Middle frontal gyrus (tissue), 1 donor: ENCODE data around the gene CRYM.
"Not testable (repeated sequence)": the region's sequence is repeated elsewhere in the genome, so short reads cannot be mapped to it uniquely, and the experiment has no call there.

Source experiments
- DNase-seq: peaks from one replicate; pipeline ENCODE4 v3.0.0-alpha.2; 2015; ENCODE audit warnings: low spot score; ENCODE audit errors: extremely low spot score

Gene CRYM

DNA sequence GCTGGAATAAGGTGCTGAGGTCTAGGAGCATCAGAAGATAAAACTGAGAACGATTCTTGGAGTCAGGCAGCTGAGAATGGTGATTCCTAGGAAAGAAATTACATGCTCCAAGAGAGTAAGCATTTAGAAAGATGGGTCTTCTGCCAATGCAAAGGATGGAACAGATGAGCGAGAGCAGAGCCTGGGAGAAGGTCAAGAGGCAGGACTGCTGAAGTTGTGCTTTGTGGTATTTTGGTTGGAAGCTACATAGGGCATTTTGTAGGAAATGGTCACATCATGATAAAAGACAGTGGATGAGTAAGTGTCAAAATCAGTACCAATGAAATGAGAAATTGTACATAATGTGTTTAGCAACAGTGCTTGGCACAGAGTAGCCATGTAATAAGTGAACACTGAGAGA is 1.4 kb upstream of the CRYM start:
- DNase-seq = no peak

DNA sequence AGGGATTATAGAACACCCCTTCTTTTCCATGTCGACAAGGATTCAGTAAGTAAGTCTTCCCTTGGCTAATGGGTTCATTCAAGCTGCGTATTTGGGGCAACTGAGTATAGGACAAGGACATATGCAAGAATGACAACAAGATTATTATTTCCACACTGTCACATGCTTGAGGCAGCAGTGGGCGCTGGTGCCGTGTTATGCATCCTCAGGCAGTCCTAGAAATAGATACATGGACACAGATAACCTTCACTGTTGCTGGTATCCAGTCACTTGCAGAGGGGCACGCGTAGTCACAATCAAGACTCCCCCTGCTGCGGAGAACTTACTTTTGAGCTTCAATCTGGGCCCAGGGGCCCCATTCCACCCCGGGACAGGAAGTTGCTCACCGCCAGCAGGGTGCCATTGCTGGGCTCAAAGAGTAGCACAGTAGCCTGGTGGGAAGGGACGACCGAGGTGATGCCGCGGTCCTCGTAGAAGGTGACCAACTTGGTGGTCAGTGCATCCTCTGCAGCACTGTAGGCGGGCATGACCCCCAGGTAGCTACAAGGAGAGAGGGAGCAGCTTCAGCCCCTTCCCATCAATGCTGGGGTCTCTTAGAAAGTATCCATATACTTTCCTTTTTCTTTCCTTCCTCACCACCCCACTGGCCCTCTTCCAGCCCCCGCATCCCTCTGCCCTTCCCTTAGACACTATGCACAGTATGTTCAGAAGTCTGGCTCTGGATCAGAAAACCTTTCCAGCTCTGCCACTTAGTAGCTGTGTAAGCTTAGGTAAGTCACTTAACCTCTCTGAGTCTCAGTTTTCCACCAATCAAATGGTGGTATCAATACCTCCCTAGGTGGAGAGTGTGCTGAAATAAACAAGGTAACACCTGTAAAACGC is 804 bp downstream of the CRYM start:
- no peak for DNase-seq

DNA sequence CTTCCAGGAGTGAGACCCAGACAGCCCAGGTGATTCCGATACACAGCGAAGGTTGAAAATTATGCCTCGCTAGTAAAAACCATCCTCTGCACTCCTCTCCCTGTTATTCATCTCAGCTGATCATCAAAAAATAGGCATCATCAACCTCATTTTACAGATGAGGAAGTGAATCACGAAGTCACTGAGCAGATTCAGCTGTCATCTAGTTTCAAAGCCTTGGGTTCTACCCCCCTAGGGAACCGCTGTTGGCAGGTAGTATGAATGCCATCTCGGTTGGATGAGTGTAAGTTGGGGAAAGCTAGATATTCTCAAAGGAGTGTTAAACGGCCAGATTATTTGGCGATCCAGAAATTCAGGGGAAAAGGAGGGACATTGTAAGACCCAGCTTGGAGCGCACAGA is 2.0 kb downstream of the CRYM start:
- DNase-seq = no peak

DNA sequence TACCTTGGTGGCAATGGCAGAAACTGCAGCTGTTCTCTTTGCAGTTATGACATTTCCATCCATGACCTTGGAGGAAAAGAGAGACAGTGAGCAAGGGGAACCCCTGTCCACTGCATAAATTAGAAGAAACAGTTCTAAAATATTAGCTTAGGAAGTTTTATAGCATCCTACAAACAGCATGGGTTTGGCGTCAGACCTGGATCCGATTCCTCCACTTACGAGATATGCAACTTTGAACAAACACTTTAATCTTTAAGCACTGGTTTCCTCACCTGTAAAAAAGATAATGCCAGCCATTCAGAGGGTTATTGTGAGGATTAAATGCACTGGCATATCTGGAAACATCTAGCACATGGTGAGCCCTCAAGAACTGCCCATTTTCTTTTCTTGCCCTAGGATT is 2.6 kb downstream of the CRYM start:
- no peak for DNase-seq

DNA sequence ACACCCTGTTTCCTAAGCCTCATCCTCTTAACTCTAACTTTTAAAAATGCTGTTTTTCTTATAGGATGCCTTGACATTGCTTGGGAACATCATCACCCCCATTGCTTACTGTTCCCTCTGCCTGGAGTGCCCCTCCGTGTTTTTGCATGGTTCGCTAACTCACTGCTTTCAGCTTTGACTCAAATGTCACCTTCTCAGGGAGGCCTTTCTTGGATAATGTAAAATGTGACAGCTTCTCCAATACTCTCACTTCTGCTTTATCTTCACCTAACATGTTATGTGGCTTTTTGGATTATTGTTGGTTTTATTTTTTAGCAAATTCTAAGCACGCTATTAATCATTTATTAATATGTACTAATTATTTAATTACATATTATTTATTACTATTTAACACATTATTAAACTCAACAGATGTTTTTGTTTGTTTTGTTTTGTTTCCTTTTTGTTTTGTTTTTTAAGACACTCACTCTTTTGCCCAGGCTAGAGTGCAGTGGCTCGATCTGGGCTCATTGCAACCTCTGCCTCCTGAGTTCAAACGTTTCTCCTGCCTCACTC is 3.8 kb downstream of the CRYM start:
- DNase-seq = no peak

DNA sequence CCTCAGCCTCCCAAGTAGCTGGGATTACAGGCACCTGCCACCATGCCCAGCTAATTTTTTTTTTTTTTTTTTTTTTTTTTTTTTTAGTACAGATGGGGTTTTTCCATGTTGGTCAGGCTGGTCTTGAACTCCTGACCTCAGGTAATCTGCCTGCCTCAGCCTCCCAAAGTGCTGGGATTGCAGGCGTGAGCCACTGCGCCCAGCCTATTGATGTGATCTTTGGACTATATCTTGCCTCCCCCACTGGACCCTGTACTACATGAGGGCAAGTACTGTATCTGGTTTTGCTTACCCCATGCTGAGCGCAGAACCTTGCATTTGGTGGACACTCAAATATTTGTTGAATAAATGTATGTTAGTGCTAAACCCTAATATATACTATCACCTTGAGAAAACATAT is 5.3 kb downstream of the CRYM start:
- DNase-seq = not testable (repeated sequence)

DNA sequence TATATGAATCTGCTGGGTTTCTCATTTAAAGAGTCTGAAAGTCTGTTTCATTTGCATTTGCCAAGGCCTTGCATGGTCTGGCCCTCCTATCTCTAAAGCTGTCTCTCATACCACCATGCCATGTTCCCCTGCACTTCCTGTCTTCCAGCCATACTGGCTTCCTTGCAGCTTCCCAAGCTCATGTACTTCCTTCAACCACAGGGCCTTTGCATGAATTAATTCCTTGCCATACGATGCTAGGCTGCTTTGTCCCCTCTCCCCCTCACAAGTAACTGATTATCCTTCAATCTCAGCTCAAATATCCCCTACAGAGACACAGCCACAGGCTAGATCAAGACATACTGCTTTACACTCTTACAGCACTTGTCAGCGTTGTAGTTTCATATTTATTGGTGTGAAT is 5.8 kb downstream of the CRYM start:
- no peak for DNase-seq

DNA sequence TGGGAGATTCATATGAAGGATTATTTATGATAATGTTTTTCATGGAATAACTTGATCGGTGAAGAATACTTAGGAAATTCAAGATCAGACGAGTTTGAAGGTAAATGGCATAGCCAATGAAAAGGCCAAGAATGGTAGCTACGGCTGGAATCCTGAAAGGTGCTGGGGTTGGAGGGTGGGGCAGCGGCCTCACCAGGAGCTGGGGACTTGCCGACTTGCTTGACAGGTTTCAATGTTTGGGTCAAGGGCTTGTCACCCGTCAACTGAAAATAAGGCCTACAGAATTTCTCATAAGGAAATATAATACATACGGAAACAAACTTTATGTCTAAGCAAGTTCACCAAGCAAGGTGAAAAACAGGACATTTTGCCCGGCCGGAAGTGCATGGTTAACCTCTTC is 9.9 kb downstream of the CRYM start:
- DNase-seq = no peak

DNA sequence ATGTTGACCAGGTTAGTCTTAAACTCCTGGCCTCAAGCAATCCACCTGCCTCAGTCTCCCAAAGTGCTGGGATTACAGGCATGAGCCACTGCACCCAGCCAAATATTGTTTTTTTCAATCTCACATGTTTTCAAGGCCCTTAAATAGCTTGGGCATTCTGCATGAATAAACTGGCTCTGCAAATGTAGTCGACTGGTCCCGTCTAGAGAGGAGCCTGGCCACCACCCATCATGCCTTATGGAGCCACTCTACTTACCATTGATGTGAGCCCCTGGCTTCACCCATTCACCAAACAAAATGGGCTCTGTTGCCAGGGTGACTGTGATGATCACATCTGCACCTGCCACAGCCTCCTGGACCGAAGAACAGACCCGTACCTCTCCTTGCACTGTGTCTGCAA is 10.8 kb downstream of the CRYM start:
- DNase-seq = no peak

DNA sequence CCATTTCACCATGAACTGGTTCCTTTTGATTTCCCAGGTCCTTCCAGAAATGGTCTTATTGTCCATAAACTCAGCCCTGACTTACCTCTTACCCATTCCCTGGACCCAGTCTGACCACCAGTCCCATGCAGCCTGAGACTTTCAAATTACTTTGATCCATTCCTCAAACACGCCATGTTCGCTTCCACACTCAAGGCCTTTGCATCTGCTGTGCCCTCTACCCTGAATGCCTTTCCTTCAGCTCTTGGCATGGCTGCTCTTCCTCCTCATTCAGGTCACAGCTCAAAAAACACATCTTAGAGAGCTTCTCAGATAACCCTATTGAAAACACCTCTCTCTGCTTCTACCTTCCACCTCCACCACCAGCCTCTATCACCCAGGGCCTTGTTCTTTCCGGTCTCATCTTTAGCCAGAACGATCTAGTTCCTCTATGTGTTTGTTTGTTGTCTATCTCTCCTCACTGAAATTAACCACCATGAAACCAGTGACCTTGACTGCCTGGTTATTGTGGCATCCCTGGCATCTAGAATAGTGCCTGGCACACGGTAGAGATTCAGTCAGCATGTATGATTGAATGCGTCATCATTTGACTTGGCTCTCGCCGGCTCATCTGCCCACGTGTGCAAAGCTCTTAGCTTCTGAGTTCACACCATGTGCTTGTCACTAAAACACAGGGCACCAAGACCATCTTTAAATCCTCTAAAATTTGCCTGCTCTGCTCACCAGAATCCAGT is 12.8 kb downstream of the CRYM start:
- DNase-seq = no peak

DNA sequence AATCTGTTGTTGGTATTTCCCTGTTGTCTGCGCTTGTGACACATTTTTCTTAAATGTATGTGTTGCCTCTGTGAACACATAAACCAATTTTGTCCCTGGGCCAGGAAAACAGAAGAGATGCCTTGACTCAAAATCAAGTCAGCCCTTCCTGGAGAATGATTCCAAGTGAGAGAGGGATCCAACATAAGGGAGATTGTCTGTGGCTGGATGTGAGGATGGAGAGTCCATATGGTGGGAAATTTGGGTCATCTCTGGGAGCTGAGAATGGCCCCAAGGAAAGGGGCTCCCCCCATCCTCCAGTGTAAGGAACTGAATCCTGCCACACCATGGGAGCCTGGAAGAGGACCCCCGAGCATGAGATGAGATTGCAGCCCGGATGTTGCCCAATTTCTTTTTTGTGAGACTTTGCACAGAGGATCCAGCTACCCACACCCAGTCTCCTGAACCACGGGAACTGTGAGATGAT is 13.5 kb downstream of the CRYM start:
- DNase-seq = no peak

DNA sequence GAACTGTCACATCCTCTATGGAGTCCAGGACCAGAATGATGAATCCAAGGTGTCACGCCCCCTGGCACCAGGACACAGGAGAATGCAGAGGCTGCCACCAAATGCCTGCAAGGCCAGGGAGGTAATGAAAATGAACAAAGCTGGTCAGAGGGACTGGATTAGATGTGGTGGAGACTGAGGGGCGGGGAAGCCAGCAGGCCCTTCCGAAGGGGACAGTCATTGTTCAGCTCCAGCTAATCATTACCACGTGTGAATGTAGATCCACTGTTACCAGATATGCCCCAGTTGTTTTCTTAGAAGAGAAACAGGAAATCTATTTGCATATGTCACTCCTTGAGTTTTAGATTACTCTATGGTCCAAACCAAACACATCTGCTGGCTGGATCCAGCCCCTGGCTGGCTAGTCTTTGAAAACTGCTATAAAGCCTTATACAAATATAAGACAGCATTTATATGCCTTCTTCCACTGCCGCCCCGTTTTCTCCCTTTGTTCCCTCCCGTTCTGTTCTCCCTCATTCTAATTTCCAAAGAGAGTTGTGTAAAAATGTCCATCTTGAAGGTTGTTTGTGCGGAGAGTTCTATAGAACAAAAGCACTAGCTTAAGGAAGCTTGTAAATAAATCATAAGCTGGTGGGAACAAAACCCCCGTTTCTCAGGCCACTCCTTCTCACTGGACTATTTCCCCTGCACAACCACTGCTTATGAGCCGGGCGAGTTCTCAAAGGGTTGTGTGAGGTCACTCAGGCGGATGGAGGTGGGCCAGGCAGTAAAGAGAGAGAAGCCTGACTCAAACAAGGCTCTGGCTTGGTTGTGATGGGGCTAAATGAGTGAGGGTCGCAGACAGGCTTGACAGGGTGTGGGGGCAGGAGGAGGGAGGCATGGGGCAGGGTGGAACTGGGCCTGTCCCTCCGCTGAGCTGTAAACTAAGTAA is 14.2 kb downstream of the CRYM start:
- no peak for DNase-seq

DNA sequence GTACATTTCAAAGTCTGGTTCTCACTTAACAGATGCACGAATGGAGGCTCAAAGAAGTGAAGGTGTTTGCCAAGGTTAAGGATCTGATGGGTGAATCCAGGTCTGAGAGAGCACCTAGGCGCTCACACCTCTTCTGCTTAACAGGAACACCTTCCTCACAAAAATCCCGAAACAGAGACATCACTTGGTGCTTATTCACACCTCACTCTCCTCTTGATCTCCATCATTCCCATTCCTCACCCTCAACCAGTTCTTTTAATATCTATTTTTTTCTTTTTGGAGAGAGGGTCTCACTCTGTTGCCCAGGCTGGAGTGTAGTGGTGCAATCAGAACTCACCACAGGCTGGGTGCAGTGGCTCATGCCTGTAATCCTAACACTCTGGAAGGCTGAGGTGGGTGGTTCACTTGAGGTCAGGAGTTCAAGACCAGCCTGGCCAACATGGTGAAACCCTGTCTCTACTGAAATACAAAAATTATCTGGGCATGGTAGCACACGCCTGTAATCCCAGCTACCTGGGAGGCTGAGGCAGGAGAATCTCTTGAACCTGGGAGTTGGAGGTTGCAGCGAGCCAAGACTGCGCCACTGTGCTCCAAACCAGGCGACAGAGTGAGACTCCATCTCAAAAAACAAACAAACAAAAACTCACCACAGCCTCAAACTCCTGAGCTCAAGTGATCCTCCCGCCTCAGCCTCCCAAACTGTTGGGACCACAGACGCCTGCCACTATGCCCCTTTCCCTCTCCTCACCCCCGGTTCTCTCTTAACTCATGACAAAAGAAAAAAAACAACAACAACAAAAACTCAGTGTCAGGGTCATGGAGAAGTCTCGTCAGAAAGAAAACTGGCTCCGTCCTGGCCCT is 15.1 kb downstream of the CRYM start:
- DNase-seq = no peak

DNA sequence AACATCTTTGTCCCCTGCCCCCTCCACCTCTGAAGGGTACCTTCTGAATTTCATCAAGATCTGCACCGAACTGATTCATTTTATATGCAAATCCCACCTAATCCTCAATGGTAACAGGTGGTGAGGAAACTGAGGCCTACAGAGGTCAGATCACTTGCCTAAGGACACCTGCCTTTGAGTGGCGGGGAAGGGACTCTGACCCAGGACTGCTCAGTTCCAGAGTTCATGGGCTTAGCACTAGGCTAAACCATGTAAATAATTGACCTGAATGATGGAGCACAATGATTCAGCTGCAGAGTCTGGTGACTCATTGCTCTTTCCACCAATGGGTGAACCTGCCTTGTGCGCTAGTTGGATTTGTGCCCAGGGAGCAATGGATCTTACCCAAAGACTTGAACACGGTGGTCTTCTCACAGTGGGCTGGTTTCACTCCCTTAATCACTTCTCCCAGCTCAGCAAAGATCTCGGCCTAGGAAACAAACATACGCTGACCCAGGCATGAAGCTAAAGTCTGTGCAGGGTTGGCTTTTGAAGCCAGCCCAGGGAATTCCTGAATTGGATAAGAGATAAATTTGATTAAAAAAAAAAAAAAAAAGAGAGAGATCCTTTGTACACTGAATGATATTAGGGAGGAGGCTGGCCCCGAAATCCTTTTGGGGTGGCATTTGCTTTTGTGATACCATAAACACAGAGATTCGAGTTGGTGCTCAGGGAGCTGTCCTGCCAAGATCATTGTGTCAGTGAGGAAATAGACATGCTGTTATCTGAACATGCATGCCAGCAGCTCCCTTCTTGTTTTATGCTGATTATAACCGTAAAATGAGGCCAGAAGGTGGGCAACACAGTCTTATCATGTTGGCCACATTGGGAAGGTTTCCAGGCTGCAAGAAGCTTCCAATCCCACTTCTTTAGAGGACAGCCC is 17.0 kb downstream of the CRYM start:
- no peak for DNase-seq

DNA sequence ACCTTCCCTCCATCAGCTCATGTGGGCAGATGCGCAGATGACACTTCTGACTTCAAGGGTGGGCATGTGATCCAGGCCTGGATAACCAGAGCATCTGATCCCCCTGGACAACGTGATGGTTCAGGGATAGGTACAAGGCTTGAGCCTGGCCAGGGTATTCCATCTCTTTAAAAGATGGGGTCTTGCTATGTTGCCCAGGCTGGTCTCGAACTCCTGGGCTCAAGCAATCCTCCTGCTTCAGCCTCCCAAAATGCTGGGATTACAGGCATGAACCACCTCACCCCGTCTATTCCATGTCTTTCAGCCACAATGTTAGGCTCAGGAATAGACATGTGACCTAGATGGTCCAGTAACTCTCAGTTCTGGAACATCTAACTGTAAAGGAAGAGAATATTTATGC is 20.8 kb downstream of the CRYM start:
- no peak for DNase-seq

DNA sequence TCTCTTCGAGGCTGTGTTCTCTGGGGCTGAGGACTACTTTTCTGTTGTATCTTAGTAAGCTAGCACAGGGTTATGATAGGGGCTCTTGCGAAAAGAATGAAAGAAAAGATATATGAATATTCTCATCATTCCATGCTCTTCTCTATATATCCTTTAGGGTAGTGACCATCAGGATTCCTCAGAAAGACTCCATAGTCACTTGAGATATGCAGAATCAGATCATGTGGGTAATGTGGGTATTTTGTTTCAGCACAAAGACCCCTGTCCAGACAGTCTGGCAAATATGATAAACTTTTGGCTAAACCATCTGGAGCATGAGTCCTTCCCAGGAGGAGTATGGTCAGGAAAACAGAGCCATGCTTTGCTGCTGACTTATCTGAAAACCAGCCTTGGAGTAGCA is 21.5 kb downstream of the CRYM start:
- no peak for DNase-seq

DNA sequence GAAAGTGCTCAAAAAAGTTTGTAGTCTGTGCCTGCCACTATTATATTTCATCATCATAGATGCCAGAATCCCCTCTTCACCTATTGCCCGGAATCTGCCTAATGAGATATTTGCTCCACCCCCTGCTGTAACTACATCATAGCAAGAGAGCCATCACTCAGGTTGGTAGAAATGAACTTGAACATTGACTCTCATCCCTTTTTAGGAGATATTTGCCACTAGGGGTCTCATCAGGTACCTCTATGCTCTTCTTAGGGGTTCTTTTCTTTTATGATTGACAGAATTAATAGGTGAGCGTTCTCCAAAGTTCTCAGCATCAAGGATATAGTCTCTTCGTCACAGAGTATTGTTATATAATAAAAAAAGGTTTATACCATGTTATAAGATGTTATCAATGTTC is 24.6 kb downstream of the CRYM start:
- no peak for DNase-seq

DNA sequence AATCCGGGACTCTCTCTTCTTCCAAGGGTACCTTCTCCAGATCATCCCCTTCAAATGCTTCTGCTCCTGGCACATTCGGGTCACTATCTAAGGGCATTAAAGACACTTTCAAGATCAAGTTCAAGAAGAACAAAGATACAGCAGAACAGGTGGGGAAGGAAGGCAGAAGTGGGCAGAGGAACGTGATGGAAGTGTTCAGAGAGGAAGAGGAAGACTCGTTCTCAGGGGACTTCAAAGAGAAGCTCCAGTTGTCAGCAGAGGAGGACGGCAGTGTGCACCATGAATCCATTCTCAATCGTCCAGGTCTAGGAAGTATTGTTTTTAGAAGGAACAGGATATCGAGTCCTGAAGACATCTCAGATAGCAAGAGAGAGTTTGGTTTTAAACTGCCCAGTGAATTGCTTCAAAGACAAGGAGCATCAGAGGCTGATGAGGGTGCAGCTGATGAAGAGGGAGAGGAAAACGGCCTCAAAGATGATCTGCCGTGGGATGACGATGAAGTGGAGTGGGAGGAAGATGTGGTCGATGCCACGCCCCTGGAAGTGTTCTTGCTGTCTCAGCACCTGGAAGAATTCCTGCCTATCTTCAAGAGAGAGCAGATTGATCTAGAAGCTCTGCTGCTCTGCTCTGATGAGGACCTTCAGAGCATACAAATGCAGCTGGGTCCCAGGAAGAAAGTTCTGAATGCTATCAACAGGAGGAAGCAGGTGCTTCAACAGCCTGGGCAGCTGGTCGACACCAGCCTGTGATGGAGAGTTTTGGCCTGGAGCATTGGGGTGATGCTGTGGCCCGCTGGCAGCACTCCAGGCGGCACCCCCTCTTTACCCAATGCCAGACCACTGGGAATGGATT is 27.8 kb downstream of the CRYM start:
- DNase-seq = no peak
